Motor neuron (in vitro differentiated cells): Measurements from ENCODE around the gene MRI1. TPM values are rescaled to one million over a fixed set of nuclear protein-coding genes. Genes with fewer than 3 reads are reported as not detected.
"Not testable (repeated sequence)": the region's sequence is repeated elsewhere in the genome, so short reads cannot be mapped to it uniquely, and the experiment has no call there.

Source experiments
- ATAC-seq, 8 experiments: fragments of 200-7000 bp; cut with Tn5 transposase; replicated peaks in 6 of 8; 2 replicates each; pipeline ENCODE4 v1.8.0; 2021; ENCODE audit warnings: mild to moderate bottlenecking in 8 of 8, moderate library complexity in 8 of 8
- H3K27ac ChIP-seq, 2 donors: fragments of 250-450 bp; sonication (Bioruptor Pico); 2 replicates each; pipeline ENCODE4 v1.9.0; 2021; ENCODE audit warnings: antibody characterized with exemption in 2 of 2, mild to moderate bottlenecking in 2 of 2, moderate library complexity in 1 of 2
- H3K4me1 ChIP-seq, 2 donors: fragments of 250-450 bp; sonication (Bioruptor Pico); replicated peaks in 1 of 2; 2 replicates each; pipeline ENCODE4 v1.6.1; 2021; ENCODE audit warnings: antibody characterized with exemption in 2 of 2, mild to moderate bottlenecking in 2 of 2, moderate library complexity in 1 of 2
- H3K4me3 ChIP-seq, 5 donors: fragments of 250-450 bp; sonication (Bioruptor Pico); 2 replicates each; pipeline ENCODE4 v1.9.0; 2021; ENCODE audit warnings: antibody characterized with exemption in 5 of 5, mild to moderate bottlenecking in 5 of 5, moderate library complexity in 4 of 5
- WGBS, 10 experiments: fragments of 450-650 bp; shearing (Covaris generic); methylation state at CpG; one replicate each; pipeline ENCODE4 v1.0.0; 2022; 5-methylcytosine and 5-hydroxymethylcytosine counted together
- in situ Hi-C, 9 experiments: fragments of 400-800 bp; cut with MboI; loops; one replicate each; pipeline ENCODE4 v1.15.0; 2021; ENCODE audit warnings: low sequenced_read_pairs in 9 of 9, low pct_unique_long_range_greater_than_20kb in 2 of 9; ENCODE audit not compliant: unreplicated experiment in 9 of 9
- total RNA-seq, 8 experiments: library from RNA; unstranded; fragments of 300-600 nt; gene quantifications; 2 replicates each; pipeline versions ENCODE4 v1.2.3 to v1.2.4, GENCODE V29; 2022

MRI1 gene
- total RNA-seq, 8 experiments from 2014 or later, result 12.2 to 40.1 (median 20.5) TPM

- WGBS, 10 experiments, result 75 to 100% (median 85%) methylated on average over 1 to 2 of the region's 2 CpGs; no CpG with 5 or more reads in 3 of the 10 experiments
- H3K4me1 ChIP-seq, result no peaks in the 10 kb centered on the region
- H3K27ac ChIP-seq, result no peak overlapping the region
- ATAC-seq, result no peak
- no peak overlapping the region for H3K4me3 ChIP-seq
- in situ Hi-C loops, result no loop called here
Measured at GRCh38 chr19:13741893-13742292, 22.4 kb upstream of the MRI1 start.

- Histone ChIP-seq H3K27ac (no peak overlapping the region), H3K4me3 (no peak overlapping the region), H3K4me1 (no peaks in the 10 kb centered on the region)
- in situ Hi-C loops, result no loop called here
- WGBS, 10 experiments, result 17 to 86% (median 80%) methylated on average over 1 of the region's 1 CpG; no CpG with 5 or more reads in 7 of the 10 experiments
- ATAC-seq, result no peak
Measured at GRCh38 chr19:13742756-13743155, 21.6 kb upstream of the MRI1 start.

- in situ Hi-C loops, result no loop called here
- Histone ChIP-seq H3K4me3 (no peak overlapping the region), H3K4me1 (peaks cover 6 to 7% of the 10 kb centered on the region in 2 donors), H3K27ac (no peak overlapping the region)
- no peak for ATAC-seq
Measured at GRCh38 chr19:13744174-13744573, 20.1 kb upstream of the MRI1 start.

- in situ Hi-C loops, result no loop called here
- Histone ChIP-seq H3K4me1 (peaks cover 6 to 7% of the 10 kb centered on the region in 2 donors), H3K4me3 (peak overlapping the region; percentile 17 to 73 (median 64)), H3K27ac (peak overlapping the region in 1 of 2 donors; percentile 34)
- ATAC-seq, result no peak
- 45 to 100% (median 96%) methylated on average over 1 to 8 of the region's 8 CpGs for WGBS, 10 experiments
Measured at GRCh38 chr19:13747098-13747453, 17.2 kb upstream of the MRI1 start.

- Histone ChIP-seq H3K4me1 (peaks cover 6 to 7% of the 10 kb centered on the region in 2 donors), H3K27ac (peak overlapping the region; percentile 73 to 86), H3K4me3 (peak overlapping the region; percentile 54 to 73 (median 64))
- peak in 2 of 8 experiments; percentile 6 to 7 for ATAC-seq
- 0 to 10% (median 2%) methylated on average over 1 to 24 of the region's 25 CpGs for WGBS, 10 experiments
- in situ Hi-C loops, result no loop called here
Measured at GRCh38 chr19:13748169-13748828, 16.0 kb upstream of the MRI1 start.

GRCh38 chr19:13751436-13751835 is 12.9 kb upstream of the MRI1 start:
- H3K4me3 ChIP-seq, result no peak overlapping the region
- in situ Hi-C loops, result no loop called here
- 40 to 91% (median 80%) methylated on average over 1 to 8 of the region's 16 CpGs; no CpG with 5 or more reads in 5 of the 10 experiments for WGBS, 10 experiments
- peaks cover 6 to 7% of the 10 kb centered on the region in 2 donors for H3K4me1 ChIP-seq
- H3K27ac ChIP-seq, result no peak overlapping the region
- ATAC-seq, result no peak

- H3K27ac ChIP-seq, ATAC-seq, in situ Hi-C loops, H3K4me1 ChIP-seq, H3K4me3 ChIP-seq: not testable (repeated sequence)
- 50 to 100% (median 92%) methylated on average over 1 to 6 of the region's 7 CpGs; no CpG with 5 or more reads in 4 of the 10 experiments for WGBS, 10 experiments
Measured at GRCh38 chr19:13753622-13754021, 10.7 kb upstream of the MRI1 start.

GRCh38 chr19:13756210-13756609 is 8.1 kb upstream of the MRI1 start:
- in situ Hi-C loops, result no loop called here
- H3K4me3 ChIP-seq, result no peak overlapping the region
- 90 to 100% (median 100%) methylated on average over 1 to 8 of the region's 9 CpGs; no CpG with 5 or more reads in 3 of the 10 experiments for WGBS, 10 experiments
- ATAC-seq, result no peak
- no peaks in the 10 kb centered on the region for H3K4me1 ChIP-seq
- no peak overlapping the region for H3K27ac ChIP-seq

- Histone ChIP-seq H3K4me3 (no peak overlapping the region), H3K27ac (no peak overlapping the region), H3K4me1 (no peaks in the 10 kb centered on the region)
- WGBS, 10 experiments, result 51 to 96% (median 89%) methylated on average over 2 to 9 of the region's 15 CpGs
- in situ Hi-C loops, result no loop called here
- ATAC-seq, result no peak
Measured at GRCh38 chr19:13757805-13758772, 6.2 kb upstream of the MRI1 start.

- WGBS, 10 experiments, result 93 to 94% methylated on average over 12 to 17 of the region's 24 CpGs; no CpG with 5 or more reads in 8 of the 10 experiments
- no peak overlapping the region for H3K27ac ChIP-seq
- peaks cover 0 to under 1% of the 10 kb centered on the region in 2 donors for H3K4me1 ChIP-seq
- no peak overlapping the region for H3K4me3 ChIP-seq
- peak in 1 of 8 experiments; percentile 10 for ATAC-seq
- in situ Hi-C loops, result no loop called here
Measured at GRCh38 chr19:13758795-13759194, 5.5 kb upstream of the MRI1 start.

- Histone ChIP-seq H3K4me3 (no peak overlapping the region), H3K4me1 (peaks cover 5 to 7% of the 10 kb centered on the region in 2 donors), H3K27ac (no peak overlapping the region)
- WGBS, 10 experiments, result 75 to 100% (median 98%) methylated on average over 1 to 6 of the region's 8 CpGs; no CpG with 5 or more reads in 2 of the 10 experiments
- in situ Hi-C loops, result no loop called here
- ATAC-seq, result no peak
Measured at GRCh38 chr19:13761423-13761822, 2.9 kb upstream of the MRI1 start.

GRCh38 chr19:13762635-13763235 is 1.6 kb upstream of the MRI1 start:
- Histone ChIP-seq H3K4me1 (peaks cover 5 to 7% of the 10 kb centered on the region in 2 donors), H3K27ac (no peak overlapping the region), H3K4me3 (no peak overlapping the region)
- ATAC-seq, result no peak
- 88 to 100% (median 93%) methylated on average over 2 to 13 of the region's 42 CpGs; no CpG with 5 or more reads in 6 of the 10 experiments for WGBS, 10 experiments
- in situ Hi-C loops, result no loop called here

- Histone ChIP-seq H3K4me1 (peaks cover 5 to 7% of the 10 kb centered on the region in 2 donors), H3K27ac (no peak overlapping the region), H3K4me3 (no peak overlapping the region)
- no peak for ATAC-seq
- in situ Hi-C loops, result no loop called here
- 100% methylated on average over 1 to 2 of the region's 3 CpGs; no CpG with 5 or more reads in 7 of the 10 experiments for WGBS, 10 experiments
Measured at GRCh38 chr19:13763265-13763664, 1.1 kb upstream of the MRI1 start.
